NB4 (cell line): Measurements from ENCODE around the gene PLEKHJ1.

Source experiments
- CTCF ChIP-seq: IDR thresholded peaks from one replicate; pipeline ENCODE4 v1.5.1; 2012; ENCODE audit warnings: low read depth, low read length
- MYC ChIP-seq: IDR thresholded peaks from 2 replicates; pipeline ENCODE4 v1.6.1; 2011; ENCODE audit warnings: low read depth, low read length
- POLR2A ChIP-seq: IDR thresholded peaks from 2 replicates; pipeline ENCODE4 v1.6.1; 2011; ENCODE audit warnings: mild to moderate bottlenecking; ENCODE audit not compliant: insufficient read length; ENCODE audit errors: extremely low read depth

DNA sequence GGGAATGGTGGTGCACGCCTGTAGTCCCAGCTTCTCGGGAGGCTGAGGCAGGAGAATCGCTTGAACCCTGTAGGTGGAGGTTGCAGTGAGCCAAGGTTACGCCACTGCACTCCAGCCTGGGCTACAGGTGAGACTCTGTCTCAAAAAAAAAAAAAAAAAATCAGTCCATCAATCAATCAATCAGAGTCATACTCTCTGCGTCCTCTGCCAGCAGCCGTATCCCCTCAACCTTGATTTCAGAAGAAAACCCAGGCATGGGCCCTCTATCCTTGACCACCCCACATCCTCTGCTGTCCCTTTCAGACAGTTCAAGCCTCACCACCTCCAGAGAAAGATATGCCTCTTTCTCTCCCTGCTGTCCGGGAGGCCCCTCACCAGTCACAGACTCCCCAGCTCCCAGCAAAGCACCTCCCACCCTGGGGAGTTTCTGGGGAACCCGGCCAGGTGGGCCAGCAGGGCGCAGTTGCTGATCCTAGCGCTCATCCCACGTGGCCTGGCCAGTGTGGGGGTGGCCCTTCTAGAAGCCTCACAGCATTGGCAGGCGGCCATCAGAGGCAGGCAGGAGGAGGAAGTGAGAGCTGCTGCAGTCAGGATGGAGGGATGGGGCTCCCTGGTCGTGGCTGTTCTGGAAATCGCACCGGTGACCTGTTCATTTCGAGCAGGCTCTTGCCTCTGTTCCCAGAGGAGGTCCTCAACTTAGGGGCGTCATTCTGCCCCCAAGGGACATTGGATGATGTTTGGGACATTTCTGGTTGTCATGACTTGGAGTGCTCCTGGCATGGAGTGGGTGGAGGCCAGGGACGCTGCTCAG is 30.3 kb upstream of the PLEKHJ1 start:
- TF ChIP-seq CTCF: no peak
- no peak for TF ChIP-seq POLR2A
- peak; percentile 74 for TF ChIP-seq MYC
